A673 (cell line): Measurements from ENCODE around the gene MAPK4. TPM values are rescaled to one million over a fixed set of nuclear protein-coding genes. Genes with fewer than 3 reads are reported as not detected.

Experiments used
- BruUV-seq: library from RNA; stranded (reverse); fragments of 400-500 nt; replicated peaks from 2 replicates; lab custom pipeline; 2021; lab: Mats Ljungman, UMichigan
- CTCF ChIA-PET: fragments of 300-600 bp; sonication (Branson Sonifier 250); formaldehyde crosslinking; loops from one replicate; lab custom pipeline; 2022; ENCODE audit warnings: antibody characterized with exemption; lab: Charles Lee
- POLR2A ChIA-PET: fragments of 300-600 bp; sonication (Branson Sonifier 250); formaldehyde crosslinking; loops from one replicate; lab custom pipeline; 2022; ENCODE audit warnings: antibody characterized with exemption; ENCODE audit not compliant: low non-redundant PET; lab: Charles Lee
- DNase-seq: peaks from one replicate; pipeline ENCODE4 v3.0.0-alpha.2; 2015; ENCODE audit warnings: low spot score
- H3K27ac ChIP-seq: fragments of 200-600 bp; sonication (generic); 2 replicates; pipeline ENCODE4 v1.5.1; 2016; ENCODE audit warnings: mixed run types, low read depth, mild to moderate bottlenecking, mixed read lengths, antibody characterized with exemption, low read length; ENCODE audit not compliant: poor library complexity, severe bottlenecking
- H3K27me3 ChIP-seq: fragments of 200-600 bp; sonication (generic); replicated peaks from 2 replicates; pipeline ENCODE4 v1.6.1; 2017; ENCODE audit warnings: mixed run types, low read depth, mild to moderate bottlenecking, mixed read lengths, antibody characterized with exemption, low read length; ENCODE audit not compliant: insufficient read depth, poor library complexity
- H3K36me3 ChIP-seq: fragments of 200-600 bp; sonication (generic); 2 replicates; pipeline ENCODE4 v1.6.1; 2016; ENCODE audit warnings: mixed run types, mild to moderate bottlenecking, mixed read lengths, antibody characterized with exemption, low read length; ENCODE audit not compliant: insufficient read depth, poor library complexity, severe bottlenecking
- H3K4me1 ChIP-seq: fragments of 200-600 bp; sonication (generic); 2 replicates; pipeline ENCODE4 v1.6.1; 2017; ENCODE audit warnings: mixed run types, mild to moderate bottlenecking, mixed read lengths, antibody characterized with exemption, low read length; ENCODE audit not compliant: insufficient read depth, poor library complexity, severe bottlenecking
- H3K4me3 ChIP-seq: fragments of 200-600 bp; sonication (generic); 2 replicates; pipeline ENCODE4 v1.5.1; 2016; ENCODE audit warnings: low read depth, mixed run types, mild to moderate bottlenecking, mixed read lengths, low read length; ENCODE audit not compliant: poor library complexity, severe bottlenecking
- H3K9me3 ChIP-seq: fragments of 200-600 bp; sonication (generic); 2 replicates; pipeline ENCODE4 v1.6.1; 2016; ENCODE audit warnings: mixed run types, low read depth, mild to moderate bottlenecking, mixed read lengths, antibody characterized with exemption, low read length; ENCODE audit not compliant: poor library complexity, severe bottlenecking
- EZH2 ChIP-seq: fragments of 200-600 bp; sonication (generic); IDR thresholded peaks from 2 replicates; pipeline ENCODE4 v1.6.1; 2017; ENCODE audit warnings: borderline replicate concordance, low read depth, mild to moderate bottlenecking, mixed read lengths, antibody characterized with exemption, low read length; ENCODE audit not compliant: poor library complexity, severe bottlenecking
- intact Hi-C: fragments of 100-400 bp; cut with micrococcal nuclease; formaldehyde crosslinking; loops from one replicate; pipeline ENCODE4 v1.10.0; 2022; ENCODE audit not compliant: unreplicated experiment
- total RNA-seq: library from RNA; stranded (reverse); gene quantifications from 2 replicates; pipeline ENCODE4 v1.2.3, GENCODE V29; 2021
- TF ChIP-seq, protein P1 (sequence below): fragments of 300-800, 200-600 bp; sonication (generic); conservative IDR thresholded peaks from 2 replicates; pipeline ENCODE4 v1.5.1; 2017; ENCODE audit warnings: low read depth, mild to moderate bottlenecking, antibody characterized with exemption, low read length, moderate library complexity, mixed read lengths

The MAPK4 gene
- total RNA-seq, 1 experiment from 2014 or later = 0.62 TPM

DNA sequence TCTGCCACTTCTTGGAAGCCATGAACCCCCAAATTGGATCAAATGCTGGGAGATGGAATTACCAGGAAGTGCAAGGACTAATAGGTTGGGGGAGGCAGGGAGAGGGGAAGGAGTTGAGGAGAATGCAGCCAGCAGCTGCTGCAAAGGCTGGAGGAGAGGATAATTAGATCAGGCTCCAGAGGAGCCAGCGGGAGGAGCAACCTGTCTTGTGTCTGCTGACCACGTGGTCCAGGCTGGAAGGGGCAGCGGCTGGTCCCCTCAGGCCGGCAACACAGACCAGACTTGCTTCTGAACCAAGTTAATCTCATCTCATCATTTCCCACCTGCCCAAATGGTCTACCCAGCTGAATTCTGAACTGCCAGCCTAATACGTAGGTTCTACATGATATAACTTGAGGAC lies 191.6 kb downstream of the MAPK4 start:
- CTCF ChIA-PET = no interaction called here
- BruUV-seq = no TSS peak
- TF ChIP-seq, protein P1, sequence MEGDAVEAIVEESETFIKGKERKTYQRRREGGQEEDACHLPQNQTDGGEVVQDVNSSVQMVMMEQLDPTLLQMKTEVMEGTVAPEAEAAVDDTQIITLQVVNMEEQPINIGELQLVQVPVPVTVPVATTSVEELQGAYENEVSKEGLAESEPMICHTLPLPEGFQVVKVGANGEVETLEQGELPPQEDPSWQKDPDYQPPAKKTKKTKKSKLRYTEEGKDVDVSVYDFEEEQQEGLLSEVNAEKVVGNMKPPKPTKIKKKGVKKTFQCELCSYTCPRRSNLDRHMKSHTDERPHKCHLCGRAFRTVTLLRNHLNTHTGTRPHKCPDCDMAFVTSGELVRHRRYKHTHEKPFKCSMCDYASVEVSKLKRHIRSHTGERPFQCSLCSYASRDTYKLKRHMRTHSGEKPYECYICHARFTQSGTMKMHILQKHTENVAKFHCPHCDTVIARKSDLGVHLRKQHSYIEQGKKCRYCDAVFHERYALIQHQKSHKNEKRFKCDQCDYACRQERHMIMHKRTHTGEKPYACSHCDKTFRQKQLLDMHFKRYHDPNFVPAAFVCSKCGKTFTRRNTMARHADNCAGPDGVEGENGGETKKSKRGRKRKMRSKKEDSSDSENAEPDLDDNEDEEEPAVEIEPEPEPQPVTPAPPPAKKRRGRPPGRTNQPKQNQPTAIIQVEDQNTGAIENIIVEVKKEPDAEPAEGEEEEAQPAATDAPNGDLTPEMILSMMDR = no peak
- no peak for TF ChIP-seq EZH2
- DNase-seq = no peak
- Histone ChIP-seq H3K4me1 (peaks cover 16% of the 10 kb centered on the region), H3K27ac (no peak overlapping the region), H3K9me3 (no peaks in the 10 kb centered on the region), H3K27me3 (peaks cover 7% of the 10 kb centered on the region), H3K36me3 (no peaks in the 10 kb centered on the region), H3K4me3 (no peak overlapping the region)
- POLR2A ChIA-PET = no interaction called here
- intact Hi-C loops = no loop called here

DNA sequence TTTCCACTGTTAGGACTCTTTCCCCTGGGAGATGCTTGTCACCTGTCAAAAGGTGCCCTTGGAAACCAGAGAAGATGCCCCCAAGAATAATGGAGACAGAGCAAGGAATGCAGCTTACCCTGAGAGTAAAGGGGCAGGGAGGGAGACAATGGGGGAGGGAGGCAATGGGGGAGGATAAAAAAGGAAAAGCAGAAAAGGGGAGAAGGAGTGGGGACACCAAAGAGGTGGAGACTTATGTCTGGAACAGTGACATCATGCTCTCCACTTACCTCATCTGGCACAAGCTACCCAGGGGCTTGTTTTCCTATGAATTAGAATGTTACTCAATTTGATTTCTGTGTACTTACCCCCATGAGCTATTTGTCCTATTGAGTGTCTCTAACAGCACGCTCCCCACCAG lies 192.1 kb downstream of the MAPK4 start:
- Histone ChIP-seq H3K27ac (no peak overlapping the region), H3K27me3 (peaks cover 7% of the 10 kb centered on the region), H3K4me1 (peaks cover 16% of the 10 kb centered on the region), H3K36me3 (no peaks in the 10 kb centered on the region), H3K9me3 (no peaks in the 10 kb centered on the region), H3K4me3 (no peak overlapping the region)
- CTCF ChIA-PET = no interaction called here
- DNase-seq = no peak
- no TSS peak for BruUV-seq
- TF ChIP-seq, protein P1 = no peak
- no peak for TF ChIP-seq EZH2
- POLR2A ChIA-PET = no interaction called here
- intact Hi-C loops = no loop called here

DNA sequence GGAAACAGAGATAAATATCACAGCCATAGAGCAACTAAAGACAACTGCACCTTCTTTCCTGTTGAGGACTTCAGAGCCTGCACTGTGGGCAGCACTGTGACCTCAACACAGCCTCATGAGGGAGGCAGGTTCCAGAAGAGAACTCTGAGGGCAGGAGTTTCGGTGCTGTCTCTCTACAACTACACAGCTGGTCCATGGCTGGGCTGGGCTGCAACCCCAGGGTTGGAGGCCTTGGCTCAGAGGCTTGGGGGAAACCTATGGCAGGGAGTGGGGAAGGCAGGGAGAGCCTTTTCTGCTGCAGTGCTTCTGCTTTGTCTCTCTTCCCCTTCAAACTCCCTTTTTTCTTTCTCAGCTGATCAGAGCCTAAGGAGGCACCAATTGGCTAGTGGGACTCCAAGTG lies 193.4 kb downstream of the MAPK4 start:
- Histone ChIP-seq H3K27me3 (peaks cover 7% of the 10 kb centered on the region), H3K4me3 (no peak overlapping the region), H3K36me3 (no peaks in the 10 kb centered on the region), H3K4me1 (peaks cover 9% of the 10 kb centered on the region), H3K27ac (no peak overlapping the region), H3K9me3 (no peaks in the 10 kb centered on the region)
- no TSS peak for BruUV-seq
- DNase-seq = no peak
- intact Hi-C loops = no loop called here
- CTCF ChIA-PET = no interaction called here
- TF ChIP-seq, protein P1 = no peak
- TF ChIP-seq EZH2 = no peak
- POLR2A ChIA-PET = no interaction called here
